Endothelial cell of umbilical vein (primary cell): ENCODE measurements around the gene PRRT4. TPM values are rescaled to one million over a fixed set of nuclear protein-coding genes. Genes with fewer than 3 reads are reported as not detected.

Experiments
- BruUV-seq: library from RNA; stranded (reverse); fragments of 400-500 nt; replicated peaks from 2 replicates; lab custom pipeline; 2021; lab: Mats Ljungman, UMichigan
- CTCF ChIA-PET: fragments of 300-600, 350-600 bp; sonication (Branson Sonifier 250); formaldehyde crosslinking; loops from one replicate; lab custom pipeline; 2021; ENCODE audit warnings: antibody characterized with exemption, inconsistent platforms; lab: Charles Lee
- POLR2A ChIA-PET: fragments of 300-600, 350-600 bp; sonication (Branson Sonifier 250); formaldehyde crosslinking; loops from one replicate; lab custom pipeline; 2021; ENCODE audit warnings: antibody characterized with exemption, inconsistent platforms; lab: Charles Lee
- DNase-seq: peaks from one replicate; pipeline ENCODE4 v3.0.0-alpha.2; 2011; ENCODE audit warnings: low read depth, low spot score
- FAIRE-seq: peaks from 2 replicates; lab custom pipeline; 2011; peaks lifted over from hg19 to GRCh38; lab: Jason Lieb, UNC
- H2AFZ ChIP-seq: 2 replicates; pipeline ENCODE4 v1.6.0; 2012; ENCODE audit warnings: low read depth, low read length, control low read depth, inconsistent platforms
- H3K27ac ChIP-seq: 2 replicates; pipeline ENCODE4 v1.5.1; 2011; ENCODE audit warnings: low read depth, mild to moderate bottlenecking, control low read depth, low read length, moderate library complexity; ENCODE audit not compliant: insufficient read depth
- H3K27me3 ChIP-seq, 2 experiments: 2 replicates each; pipeline versions ENCODE4 v1.6.0 to v1.6.1; 2011; ENCODE audit warnings: low read length in 2 of 2, mixed read lengths in 1 of 2; ENCODE audit not compliant: control insufficient read depth in 2 of 2, insufficient read depth in 2 of 2
- H3K36me3 ChIP-seq, 2 experiments: 2 replicates in 1 of 2; 3 replicates in 1 of 2; pipeline ENCODE4 v1.5.1; 2011; ENCODE audit warnings: low read length in 2 of 2, mild to moderate bottlenecking in 1 of 2, moderate library complexity in 1 of 2; ENCODE audit not compliant: control insufficient read depth in 2 of 2, insufficient read depth in 2 of 2; ENCODE audit errors: extremely low read depth in 1 of 2
- H3K4me1 ChIP-seq: 3 replicates; pipeline ENCODE4 v1.5.1; 2011; ENCODE audit warnings: mild to moderate bottlenecking, low read length; ENCODE audit not compliant: control insufficient read depth, insufficient read depth; ENCODE audit errors: extremely low read depth
- H3K4me2 ChIP-seq: 2 replicates; pipeline ENCODE4 v1.6.1; 2011; ENCODE audit warnings: low read length, control low read depth, mixed read lengths; ENCODE audit not compliant: insufficient read depth
- H3K4me3 ChIP-seq, 3 experiments: fragments of 200-600 bp in 1 of 3; sonication (generic), shearing (Covaris generic) in 1 of 3; replicated peaks in 1 of 3; 2 replicates each; pipeline ENCODE4 v1.5.1; 2011 to 2016; ENCODE audit warnings: control low read depth in 3 of 3, low read length in 3 of 3, mild to moderate bottlenecking in 2 of 3, inconsistent platforms in 1 of 3, low read depth in 1 of 3, moderate library complexity in 1 of 3; ENCODE audit not compliant: insufficient read depth in 1 of 3
- H3K79me2 ChIP-seq: 2 replicates; pipeline ENCODE4 v1.6.0; 2012; ENCODE audit warnings: low read length, inconsistent platforms; ENCODE audit not compliant: control insufficient read depth, insufficient read depth
- H3K9ac ChIP-seq: replicated peaks from 2 replicates; pipeline ENCODE3; 2011; ENCODE audit warnings: low read length, control low read depth; ENCODE audit not compliant: insufficient read depth; ENCODE audit errors: extremely low read depth
- H3K9me1 ChIP-seq: replicated peaks from 3 replicates; pipeline ENCODE4 v1.6.0; 2011; ENCODE audit warnings: mild to moderate bottlenecking, low read length; ENCODE audit not compliant: control insufficient read depth, insufficient read depth; ENCODE audit errors: extremely low read depth
- H3K9me3 ChIP-seq: replicated peaks from 2 replicates; pipeline ENCODE4 v1.5.1; 2012; ENCODE audit warnings: low read length, inconsistent platforms; ENCODE audit not compliant: control insufficient read depth, insufficient read depth
- H4K20me1 ChIP-seq: replicated peaks from 2 replicates; pipeline ENCODE3; 2011; ENCODE audit warnings: mild to moderate bottlenecking, low read length; ENCODE audit not compliant: control insufficient read depth, insufficient read depth; ENCODE audit errors: extremely low read depth
- CTCF ChIP-seq, 2 donors: IDR thresholded peaks; 1 replicate in 1 of 2; 2 replicates in 1 of 2; pipeline ENCODE4 v1.5.1; 2011; ENCODE audit warnings: low read length in 2 of 2, mild to moderate bottlenecking in 2 of 2, moderate library complexity in 2 of 2, control low read depth in 1 of 2, inconsistent platforms in 1 of 2, low read depth in 1 of 2; ENCODE audit not compliant: insufficient read depth in 1 of 2; ENCODE audit errors: extremely low read depth in 1 of 2
- EZH2 ChIP-seq: IDR thresholded peaks from 2 replicates; pipeline ENCODE4 v1.6.1; 2012; ENCODE audit warnings: borderline replicate concordance, low read depth, mild to moderate bottlenecking, moderate library complexity, low read length, inconsistent platforms; ENCODE audit not compliant: severe bottlenecking
- FOS ChIP-seq: IDR thresholded peaks from 2 replicates; pipeline ENCODE4 v1.6.1; 2011; ENCODE audit warnings: mild to moderate bottlenecking, low read length, moderate library complexity, borderline replicate concordance; ENCODE audit not compliant: insufficient read depth
- GATA2 ChIP-seq: IDR thresholded peaks from 2 replicates; pipeline ENCODE4 v1.7.0; 2011; ENCODE audit warnings: low read depth, mild to moderate bottlenecking, moderate library complexity, mixed read lengths, low read length; ENCODE audit not compliant: insufficient read length, insufficient read depth
- JUN ChIP-seq: IDR thresholded peaks from 2 replicates; pipeline ENCODE4 v1.6.1; 2011; ENCODE audit warnings: borderline replicate concordance, low read depth; ENCODE audit not compliant: insufficient read length, insufficient read depth
- MYC ChIP-seq: IDR thresholded peaks from one replicate; pipeline ENCODE4 v1.6.1; 2011; ENCODE audit warnings: mild to moderate bottlenecking, low read depth, low read length
- POLR2A ChIP-seq: IDR thresholded peaks from 2 replicates; pipeline ENCODE4 v1.6.1; 2012; ENCODE audit warnings: low read depth, mild to moderate bottlenecking, control low read depth, low read length
- POLR2AphosphoS5 ChIP-seq: IDR thresholded peaks from 2 replicates; pipeline ENCODE4 v1.6.1; 2012; ENCODE audit warnings: low read depth, mild to moderate bottlenecking, control low read depth, low read length, moderate library complexity; ENCODE audit not compliant: insufficient read depth
- dilution Hi-C: fragments of 300-500 bp; cut with MboI; formaldehyde crosslinking; loops from one replicate; pipeline ENCODE4 v1.15.0; 2019; ENCODE audit warnings: low sequenced_read_pairs; ENCODE audit not compliant: extremely low pct_ligation_motif_present
- intact Hi-C: fragments of 100-400 bp; cut with micrococcal nuclease; formaldehyde crosslinking; loops from one replicate; pipeline ENCODE4 v1.10.0; 2022
- polyA plus RNA-seq, 4 experiments: library from polyadenylated mRNA; depleted of rRNA in 3 of 4; stranded (reverse) in 3 of 4; unstranded in 1 of 4; fragments of >200 nt; gene quantifications; 2 replicates each; pipeline versions ENCODE4 v1.2.1 to v1.2.3, GENCODE V29; 2011 to 2012; ENCODE audit warnings: missing spikeins in 1 of 4
- total RNA-seq: library from RNA; stranded (reverse); gene quantifications from 2 replicates; pipeline ENCODE4 v1.2.3, GENCODE V29; 2021
- TF ChIP-seq, protein P1 (sequence below): IDR thresholded peaks from 2 replicates; pipeline ENCODE4 v1.6.1; 2011; ENCODE audit not compliant: insufficient read depth, insufficient read length

Gene PRRT4
- total and polyA plus RNA-seq, 2 donors (not counting 3 experiments of a cell fraction or from before 2014, with no cell fraction given) = 0.03 TPM; not detected in 1

GRCh38 chr7:128323459-128324367, 37.8 kb downstream of the PRRT4 start:
- no peak overlapping the region for H3K4me2 ChIP-seq
- dilution Hi-C loops = no loop called here
- no peak overlapping the region for H3K27ac ChIP-seq

More at GRCh38 chr7:128323459-128324367, 37.8 kb downstream of the PRRT4 start:
- FAIRE-seq (no peak), DNase-seq (no peak)
- Histone ChIP-seq H3K36me3 (peaks cover 11 to 18% of the 10 kb centered on the region in 2 experiments), H3K4me3 (no peak overlapping the region), H3K27me3 (no peaks in the 10 kb centered on the region), H3K79me2 (no peaks in the 10 kb centered on the region), H3K9me1 (no peaks in the 10 kb centered on the region), H3K9ac (no peak overlapping the region), H4K20me1 (no peaks in the 10 kb centered on the region), H3K9me3 (no peaks in the 10 kb centered on the region), H2AFZ (no peak overlapping the region), H3K4me1 (no peaks in the 10 kb centered on the region)
- intact Hi-C loops = loop anchor here (10.0 kb wide), 1 partner anchor 619 kb away; no protein-coding TSS in a partner anchor
- ChIA-PET CTCF (interaction anchor here (1.2 kb wide), 1 partner anchor 1520 kb away, joined by 4 read pairs; no protein-coding TSS in a partner anchor), POLR2A (no interaction called here)
- BruUV-seq = no TSS peak
- TF ChIP-seq CTCF (IDR thresholded peaks at IDR 0.05; ENCODE audit: extremely low read depth in 1 of 2, insufficient read depth in 1 of 2, low read depth in 1 of 2, low read length in 2 of 2) (no peak), MYC (no peak), JUN (no peak), GATA2 (no peak), FOS (no peak), POLR2AphosphoS5 (no peak), EZH2 (no peak), POLR2A (no peak)
- TF ChIP-seq, protein P1, sequence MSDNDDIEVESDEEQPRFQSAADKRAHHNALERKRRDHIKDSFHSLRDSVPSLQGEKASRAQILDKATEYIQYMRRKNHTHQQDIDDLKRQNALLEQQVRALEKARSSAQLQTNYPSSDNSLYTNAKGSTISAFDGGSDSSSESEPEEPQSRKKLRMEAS = no peak
